GM21619 (cell line): Measurements from ENCODE around the gene TPCN2.

ENCODE experiments used
- ATAC-seq: cut with Tn5 transposase; IDR thresholded peaks from one replicate; pipeline ENCODE4 v1.9.1; 2021; ENCODE audit not compliant: unreplicated experiment

The TPCN2 gene

DNA sequence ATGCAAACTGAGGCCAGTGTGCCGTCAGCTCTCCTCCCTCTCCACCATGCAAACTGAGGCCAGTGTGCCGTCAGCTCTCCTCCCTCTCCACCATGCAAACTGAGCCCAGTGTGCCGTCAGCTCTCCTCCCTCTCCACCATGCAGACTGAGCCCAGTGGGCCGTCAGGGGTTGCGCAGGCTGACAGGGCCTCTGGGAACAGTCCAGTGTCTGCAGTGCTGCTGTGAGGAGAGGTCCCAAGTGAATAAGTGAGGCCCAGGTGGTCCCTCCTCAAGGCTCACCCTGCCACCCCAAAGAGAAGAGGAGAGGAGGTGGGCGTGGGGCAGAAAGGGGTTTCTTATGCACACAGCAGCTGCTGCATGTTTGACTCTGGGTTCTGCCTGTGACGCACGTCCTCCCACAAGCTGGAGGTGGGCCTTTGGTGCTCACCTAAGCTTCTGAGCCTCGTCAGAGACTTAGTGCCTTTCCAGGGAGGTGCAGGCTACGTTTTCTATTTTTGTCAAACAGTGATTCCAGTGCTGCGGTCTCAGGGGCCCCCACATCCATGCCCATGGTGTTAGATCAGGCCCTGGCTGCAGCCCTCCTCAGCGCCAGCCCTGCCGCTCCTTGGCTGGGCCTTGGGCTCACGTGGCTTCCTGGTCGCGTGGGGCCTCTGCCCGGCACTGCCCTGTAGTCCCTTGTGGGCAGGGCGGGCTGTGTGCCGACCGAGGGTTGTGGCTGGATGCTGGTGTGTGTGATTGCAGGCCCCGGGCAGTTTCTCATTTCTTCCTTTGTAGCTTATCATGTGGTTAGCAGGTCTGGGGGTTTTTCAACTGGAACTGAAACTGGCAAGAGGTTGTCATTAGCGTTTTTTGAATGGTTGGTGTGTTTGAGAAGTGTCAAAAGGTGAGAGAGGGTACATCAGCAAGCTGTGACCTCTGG, 7.1 kb downstream of the TPCN2 start:
- ATAC-seq: peak; percentile 77

DNA sequence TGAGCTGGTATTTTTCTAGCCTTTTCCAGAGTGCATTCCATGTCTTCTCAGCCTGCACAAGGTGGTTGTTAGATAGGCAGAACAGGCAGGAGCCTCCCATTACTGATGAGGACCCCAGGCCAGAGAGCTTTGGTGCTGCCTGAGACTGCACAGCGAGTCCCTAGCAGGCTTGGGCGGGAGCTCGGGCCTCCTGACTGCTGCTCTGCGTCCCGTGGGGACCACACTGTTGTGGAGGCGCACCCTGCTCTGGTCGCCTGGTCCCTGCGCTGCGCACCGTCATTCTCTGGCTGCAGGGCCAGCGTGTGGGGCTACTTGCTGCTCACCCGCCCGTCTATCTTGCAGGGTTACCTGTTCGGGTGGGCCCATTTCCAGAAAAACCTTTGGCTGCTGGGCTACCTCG, 8.5 kb downstream of the TPCN2 start:
- no peak for ATAC-seq

DNA sequence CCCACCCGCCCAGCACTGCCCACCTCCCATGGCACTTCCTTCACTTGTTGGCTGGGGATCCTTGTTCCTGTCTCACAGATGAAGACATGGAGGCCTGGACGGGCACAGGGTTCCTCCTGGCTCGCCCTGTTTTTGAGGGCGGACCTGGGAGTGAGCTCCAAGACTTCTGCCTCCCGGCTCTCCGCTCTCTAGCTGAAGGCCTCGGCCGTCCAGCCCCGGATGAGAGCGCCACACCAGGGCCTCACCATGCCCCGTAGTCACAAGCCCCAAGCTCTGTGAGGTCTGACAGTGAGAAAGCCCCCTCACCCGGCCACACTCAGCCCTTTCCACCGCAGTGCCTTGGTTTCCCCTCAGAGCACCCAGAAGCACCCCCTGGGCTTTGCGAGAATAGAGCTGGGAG, 9.1 kb downstream of the TPCN2 start:
- no peak for ATAC-seq

DNA sequence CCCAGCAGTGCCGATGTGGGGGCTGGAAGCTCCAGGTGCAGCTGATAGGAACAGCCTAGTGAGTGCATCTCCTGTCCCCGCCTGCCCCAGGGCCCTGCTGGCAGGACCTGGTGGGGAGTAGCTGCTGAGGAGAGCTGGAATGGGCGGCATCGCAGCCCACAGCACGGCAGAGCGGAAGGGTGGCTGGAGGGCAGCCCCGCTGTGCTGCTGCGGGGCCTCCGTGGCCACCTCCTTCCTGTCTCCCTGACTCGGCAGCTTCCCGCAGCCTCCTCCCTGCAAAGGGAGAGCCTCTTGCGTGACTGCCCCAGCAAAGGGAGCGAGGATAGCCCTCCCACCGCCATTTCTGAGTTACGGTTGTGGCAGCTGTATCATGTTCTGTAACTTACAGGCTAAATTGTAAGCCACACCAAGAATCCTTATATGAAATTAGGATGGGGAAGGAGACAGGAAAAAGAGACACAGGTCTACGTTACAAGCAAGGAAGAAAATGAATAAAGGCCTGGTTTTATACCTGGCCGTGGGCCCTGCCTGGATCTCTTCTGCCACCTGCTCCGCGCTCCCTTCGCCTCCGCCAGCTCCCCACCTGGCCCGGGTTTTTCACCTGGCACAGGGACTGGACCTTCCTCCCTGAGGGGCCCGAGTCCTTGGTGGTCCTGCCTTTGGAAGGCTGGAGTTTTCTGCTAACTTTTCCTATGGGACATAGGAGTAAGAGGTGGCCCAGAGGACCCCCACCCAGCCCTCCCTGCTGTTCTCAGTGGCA, 10.0 kb downstream of the TPCN2 start:
- no peak for ATAC-seq

DNA sequence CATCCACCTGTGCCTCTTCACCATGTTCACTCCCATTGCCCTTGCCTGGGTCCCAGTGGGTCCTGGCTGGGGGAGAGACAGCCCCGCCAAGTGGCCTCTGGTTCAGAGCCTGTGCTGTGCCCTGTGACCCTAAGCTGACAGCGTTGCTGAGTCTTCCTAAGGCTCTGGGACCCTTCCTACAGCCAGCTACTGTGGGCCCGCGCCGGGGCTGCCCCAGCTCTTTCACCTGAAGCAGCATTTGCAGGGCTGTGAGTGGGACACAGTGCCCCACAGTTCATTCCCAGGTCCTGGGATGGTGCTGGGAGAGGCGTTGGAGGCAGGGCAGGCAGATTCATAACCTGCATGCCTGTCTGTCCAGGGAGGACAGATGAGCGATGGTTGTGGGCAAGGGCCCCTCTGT, 10.7 kb downstream of the TPCN2 start:
- ATAC-seq: no peak

DNA sequence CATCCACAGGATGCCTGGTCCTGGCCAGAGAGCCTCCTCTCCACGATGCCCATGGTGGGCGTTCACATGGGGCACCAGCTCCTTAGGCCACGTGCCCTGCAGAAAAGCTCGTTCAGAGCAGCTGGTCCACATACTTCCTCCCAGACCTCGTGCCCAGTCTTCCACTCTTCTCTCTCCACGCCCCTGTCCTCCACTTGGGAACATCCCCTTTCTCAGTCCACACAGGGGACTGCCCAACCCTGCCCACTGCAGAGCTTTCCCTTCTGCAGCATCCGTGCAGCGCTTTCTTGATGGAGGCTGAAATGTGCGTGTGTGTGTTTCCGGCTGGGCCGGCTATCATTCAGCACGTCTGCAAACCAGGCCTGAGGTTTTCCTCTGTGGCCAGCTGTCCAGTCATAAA, 11.3 kb downstream of the TPCN2 start:
- no peak for ATAC-seq

DNA sequence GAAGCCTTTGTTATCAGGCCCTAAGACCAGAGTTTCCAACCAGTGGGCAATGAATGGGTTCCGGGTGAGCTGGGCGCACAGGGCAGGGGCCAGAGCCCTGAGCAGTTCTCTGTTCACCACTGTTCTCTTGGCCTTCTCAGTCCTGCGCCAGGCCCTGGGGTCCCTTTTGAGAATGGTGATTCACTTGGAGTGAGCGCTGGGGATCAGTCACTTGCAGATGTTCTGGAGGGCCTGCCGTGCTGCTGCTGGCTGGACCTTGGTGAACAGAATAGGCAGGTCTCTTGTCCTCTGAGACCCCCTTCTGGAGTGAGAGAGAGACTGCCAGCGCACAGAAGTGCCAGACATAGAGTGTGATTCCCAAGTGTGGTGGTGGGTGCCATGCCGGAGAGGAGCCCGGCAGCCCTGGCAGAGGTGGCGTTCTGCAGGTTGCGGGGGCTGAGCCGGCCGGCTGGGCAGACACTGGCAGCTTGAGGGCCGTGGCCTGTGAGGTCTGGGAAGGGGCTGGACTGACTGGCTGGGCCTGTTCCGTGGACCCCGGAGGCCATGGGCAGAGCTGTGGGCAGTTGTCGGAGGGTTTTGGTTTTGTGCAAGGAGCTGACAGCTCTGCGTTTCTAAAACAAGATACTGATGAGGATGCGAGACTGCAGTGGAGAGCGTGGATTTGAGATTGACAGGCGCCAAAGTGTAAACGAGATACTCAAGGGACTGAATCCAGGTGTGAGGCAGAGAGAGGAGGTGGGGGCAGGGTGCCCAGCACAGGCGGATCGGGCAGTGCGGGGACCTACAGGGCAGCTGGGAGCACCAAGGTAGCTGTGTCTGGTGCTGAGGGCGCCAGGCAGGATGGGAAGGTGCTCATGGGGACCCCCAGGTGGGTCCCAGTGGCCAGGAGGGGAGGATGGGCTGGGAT, 12.3 kb downstream of the TPCN2 start:
- no peak for ATAC-seq

DNA sequence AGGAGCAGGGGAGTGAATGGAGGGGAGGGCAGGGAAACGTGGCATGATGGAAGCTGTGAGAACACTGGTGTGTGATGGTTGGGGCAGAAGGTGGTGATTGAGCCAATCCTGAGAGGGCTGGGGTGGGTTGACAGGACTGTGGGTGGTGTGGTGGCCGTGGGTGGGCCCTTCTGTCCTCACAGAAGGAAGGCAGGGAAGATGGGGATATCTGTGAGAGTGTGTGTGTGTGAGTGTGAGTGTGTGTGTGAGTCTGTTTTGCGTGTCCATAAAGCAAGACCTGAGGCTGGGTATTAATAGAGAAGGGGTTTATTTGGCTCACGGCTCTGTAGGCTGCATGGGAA, 13.0 kb downstream of the TPCN2 start:
- ATAC-seq: no peak

DNA sequence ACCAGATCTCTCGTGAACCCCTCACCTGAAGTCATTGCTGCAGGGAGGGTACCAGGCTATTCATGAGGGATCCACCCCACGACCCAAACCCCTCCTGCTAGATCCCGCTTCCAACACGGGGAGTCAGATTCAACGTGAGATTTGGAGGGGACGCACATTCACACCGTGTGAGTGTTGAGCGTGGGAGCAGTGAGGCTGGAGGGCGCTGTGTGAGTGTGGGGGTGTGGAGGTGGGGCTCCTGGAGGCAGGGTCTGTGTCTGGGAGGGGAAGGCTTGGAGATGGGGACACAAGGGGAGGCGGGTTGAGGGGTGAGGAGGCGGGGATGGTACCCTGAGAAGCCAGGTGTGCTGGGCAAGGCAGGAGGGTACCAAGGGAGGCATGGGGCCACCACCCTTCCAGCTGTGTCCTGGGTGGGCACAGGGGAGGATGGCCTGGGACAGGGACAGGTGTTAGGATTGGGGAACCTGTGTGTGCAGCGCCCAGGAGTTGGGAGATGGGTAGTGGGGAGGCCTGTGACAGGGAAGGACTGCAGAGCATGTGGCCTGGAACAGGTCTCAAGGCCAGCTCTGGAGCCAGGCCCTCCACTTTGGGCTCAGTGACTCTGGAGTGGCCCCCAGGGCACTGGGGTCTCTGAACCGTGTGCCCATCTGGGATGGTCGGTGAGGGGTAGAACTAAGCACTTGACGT, 13.6 kb downstream of the TPCN2 start:
- ATAC-seq: no peak

DNA sequence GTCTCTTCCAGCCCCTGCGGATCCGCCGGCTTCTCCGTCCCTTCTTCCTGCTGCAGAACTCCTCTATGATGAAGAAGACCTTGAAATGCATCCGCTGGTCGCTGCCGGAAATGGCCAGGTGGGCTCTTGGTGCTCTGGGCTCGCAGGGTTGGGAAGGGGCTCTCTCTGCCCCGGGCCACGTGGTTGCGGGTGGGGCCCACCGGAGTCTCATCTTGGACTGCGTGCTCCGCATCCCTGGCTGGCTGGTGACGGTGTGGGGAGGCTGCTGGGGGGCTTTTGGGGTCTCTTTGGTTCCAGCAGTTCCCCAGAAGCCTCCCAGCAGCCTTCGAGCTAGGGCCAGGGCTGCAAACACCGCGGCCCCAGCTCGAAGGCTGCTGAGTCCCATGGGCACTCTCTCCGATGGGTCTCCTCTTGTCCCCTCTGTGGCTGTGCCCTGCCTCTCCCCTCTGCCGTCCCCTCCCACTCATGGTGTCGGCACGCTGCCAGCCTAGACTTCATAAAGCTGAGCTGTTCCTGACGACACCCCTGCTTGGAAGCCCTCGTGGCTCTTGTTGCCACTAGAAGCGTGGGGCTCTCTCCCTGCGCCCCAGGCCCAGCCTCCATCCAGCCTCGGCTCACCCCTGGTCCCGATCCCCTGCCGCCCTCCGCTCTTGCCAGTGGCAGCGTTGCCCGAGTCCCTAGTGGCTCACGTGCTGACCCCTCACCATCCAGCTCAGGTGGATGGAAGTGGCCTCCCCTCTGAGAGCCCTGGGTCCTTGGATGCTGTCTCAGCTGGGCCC, 14.3 kb downstream of the TPCN2 start:
- ATAC-seq: no peak

DNA sequence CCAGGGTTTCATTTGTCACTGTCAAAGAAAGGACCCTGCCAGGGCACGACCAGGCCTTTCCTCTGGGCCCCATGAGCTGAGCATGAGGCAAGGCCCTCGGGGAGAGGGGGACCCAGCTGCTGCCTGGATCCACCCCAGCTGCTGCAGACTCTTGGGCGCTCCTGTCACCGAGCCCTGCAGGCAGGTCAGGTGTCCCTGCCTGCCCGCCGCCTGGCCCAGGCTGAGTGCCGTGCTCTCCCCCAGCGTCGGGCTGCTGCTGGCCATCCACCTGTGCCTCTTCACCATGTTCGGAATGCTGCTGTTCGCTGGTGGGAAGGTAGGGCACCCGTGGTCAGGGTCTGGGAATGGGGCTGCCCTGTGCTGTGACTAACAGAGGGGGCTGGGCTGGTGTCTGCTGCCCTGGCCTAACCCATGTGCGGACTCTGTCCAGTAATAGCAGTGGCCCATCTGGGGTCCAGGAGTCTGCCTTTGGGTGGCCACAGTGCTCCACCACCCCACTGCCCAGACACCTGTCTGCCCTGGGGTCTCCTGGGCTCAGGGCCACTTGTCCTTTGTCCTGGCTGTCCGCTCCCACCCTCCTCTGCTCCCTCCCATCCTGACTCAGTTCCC, 15.0 kb downstream of the TPCN2 start:
- ATAC-seq: no peak

DNA sequence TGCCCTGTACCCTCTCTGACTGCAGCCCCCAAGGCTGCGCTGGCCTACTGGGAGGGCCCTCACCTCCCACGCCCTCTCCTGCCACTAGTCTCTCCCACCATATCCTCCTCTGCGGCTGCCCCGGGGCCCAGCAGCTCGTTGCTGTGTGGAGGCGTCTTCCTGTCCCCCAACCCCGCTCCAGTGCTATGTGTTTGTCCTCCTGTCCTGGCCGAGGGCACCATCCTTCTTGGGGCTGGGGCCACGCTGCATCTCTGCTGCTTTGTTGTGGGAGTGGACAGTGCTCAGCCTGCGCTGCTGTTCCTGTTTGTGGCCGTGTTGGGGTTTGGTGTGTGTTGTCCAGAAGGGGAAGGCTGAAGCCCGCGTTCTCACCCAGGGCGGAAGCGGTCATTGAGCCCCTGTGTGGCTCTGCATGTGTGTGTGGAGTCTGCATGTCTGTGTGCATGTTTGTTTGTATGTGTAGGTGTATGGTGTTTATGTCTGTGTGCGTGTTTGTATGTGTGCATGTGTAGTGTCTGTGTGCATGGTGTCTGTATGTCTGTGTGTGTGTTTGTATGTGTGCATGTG, 15.7 kb downstream of the TPCN2 start:
- no peak for ATAC-seq

DNA sequence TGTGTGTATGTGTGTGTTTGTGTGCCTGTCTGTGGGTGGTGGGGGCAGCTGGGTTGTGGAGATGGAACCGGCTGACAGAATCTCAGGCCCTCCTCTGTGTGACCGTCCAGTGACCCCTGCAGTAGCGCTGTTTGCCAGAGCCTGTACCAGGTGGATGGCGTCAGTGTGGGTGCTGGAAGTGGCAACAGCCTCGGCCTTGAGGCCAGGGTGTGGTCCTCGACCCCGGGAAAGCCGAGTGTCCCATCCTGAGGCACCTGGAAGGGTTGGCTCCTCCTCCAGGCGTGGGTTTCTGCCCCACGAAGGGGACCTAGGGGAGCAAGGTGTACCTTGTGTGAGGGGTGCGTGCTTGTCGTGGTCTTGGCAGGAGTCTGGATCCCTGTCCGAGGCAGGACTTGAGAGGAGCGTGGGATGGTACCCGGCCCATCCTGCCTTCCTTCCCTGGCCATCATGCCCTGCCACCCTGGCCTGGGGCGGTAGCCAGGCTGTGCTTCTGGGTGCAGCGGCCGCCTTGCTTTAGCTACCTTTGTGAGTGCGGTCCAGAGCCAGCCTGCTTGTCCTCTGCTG, 16.5 kb downstream of the TPCN2 start:
- no peak for ATAC-seq

DNA sequence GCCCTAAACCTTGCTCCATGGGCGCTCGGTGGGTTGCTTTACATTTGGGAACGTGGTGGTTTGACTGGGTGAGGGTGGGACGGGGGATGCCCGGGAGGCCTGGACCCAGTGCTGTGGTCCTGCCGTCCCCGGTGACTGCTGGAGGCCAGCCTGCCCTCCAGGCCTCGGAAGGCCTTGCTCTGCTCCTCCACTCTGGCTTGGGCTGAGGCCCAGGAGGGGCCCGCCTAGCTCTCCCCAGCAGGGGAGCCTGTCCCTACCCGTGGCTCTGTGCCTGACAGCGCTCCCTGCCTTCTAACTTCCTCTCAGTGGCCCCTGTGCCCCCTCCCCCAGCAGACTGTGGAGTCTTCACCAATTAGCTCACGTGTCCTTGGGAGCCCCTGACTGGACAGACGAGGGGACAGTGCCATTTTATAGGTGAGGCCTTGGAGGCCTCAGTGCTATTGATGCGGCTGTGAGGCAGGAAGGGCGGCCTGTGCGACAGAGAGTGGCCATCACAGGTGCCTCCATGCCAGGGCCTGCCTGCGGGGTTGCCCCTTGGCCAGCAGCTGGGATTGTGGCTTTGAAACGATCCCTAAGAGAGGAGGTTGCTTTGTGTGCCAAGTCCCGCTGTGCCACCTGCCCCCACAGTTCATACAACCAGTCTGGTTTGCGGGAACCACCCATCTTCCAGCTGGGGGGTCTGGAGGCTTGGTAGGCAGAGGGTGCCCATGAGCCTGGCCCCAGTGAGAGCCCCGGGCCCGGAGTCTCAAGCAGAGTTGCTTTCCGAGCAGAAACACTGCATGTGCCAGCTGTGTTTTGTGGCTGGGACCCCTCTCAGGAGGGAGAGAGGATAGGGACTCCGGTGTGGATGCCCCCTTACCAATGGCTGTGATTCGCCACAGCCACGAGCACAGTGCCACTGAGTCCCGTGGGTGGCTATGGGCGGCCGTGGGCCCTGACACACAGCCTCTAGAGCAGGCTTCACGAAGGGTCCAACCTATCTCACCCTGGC, 17.7 kb downstream of the TPCN2 start:
- ATAC-seq: no peak

DNA sequence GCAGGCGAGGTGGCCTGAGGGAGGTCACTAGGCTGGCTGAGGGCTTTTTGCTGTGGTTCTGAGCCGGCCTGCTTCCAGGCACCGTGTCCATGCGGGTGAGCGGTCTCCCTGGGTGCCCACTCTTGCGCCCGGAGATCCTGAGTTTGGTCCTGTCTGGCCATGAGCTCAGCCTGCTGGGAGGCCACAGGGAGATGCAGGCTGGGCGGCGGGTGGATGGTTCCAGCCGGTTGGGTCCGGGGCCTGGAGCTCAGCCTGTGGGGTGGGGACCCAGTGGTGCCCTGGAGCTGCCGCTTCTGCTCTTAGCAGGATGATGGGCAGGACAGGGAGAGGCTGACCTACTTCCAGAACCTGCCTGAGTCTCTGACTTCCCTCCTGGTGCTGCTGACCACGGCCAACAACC, 18.5 kb downstream of the TPCN2 start:
- ATAC-seq: no peak

DNA sequence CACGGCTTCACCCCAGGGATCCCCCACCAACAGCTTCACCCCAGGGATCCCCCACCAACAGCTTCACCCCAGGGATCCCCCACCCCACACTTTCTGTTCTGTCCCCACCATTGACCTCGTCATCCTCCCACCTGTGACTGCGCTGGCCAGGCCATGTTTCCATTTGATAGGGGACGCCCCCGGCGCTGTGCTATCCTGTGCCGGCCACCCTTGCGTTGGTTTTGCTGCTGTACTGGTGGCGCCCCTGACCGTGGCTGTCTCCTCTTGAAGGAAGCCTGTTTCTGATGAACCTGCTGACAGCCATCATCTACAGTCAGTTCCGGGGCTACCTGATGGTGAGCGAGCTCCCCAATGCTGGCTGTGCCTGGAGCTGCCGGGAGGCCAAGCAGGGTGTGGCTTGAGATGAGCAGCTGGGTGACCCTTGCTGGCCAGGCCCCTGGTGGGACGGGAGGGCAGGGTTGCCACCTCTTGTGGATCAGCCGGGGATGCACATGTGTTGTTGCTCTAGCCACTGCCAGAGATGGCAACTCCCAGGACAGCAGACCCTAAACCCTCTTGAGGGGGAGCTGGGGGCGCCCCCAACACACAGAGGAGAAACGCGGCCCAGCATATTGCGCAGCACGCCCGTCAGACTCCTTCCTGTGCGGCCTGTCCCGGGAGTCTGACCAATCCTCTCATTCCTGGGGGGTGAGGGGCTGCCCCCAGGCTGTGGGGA, 22.5 kb downstream of the TPCN2 start:
- ATAC-seq: no peak

DNA sequence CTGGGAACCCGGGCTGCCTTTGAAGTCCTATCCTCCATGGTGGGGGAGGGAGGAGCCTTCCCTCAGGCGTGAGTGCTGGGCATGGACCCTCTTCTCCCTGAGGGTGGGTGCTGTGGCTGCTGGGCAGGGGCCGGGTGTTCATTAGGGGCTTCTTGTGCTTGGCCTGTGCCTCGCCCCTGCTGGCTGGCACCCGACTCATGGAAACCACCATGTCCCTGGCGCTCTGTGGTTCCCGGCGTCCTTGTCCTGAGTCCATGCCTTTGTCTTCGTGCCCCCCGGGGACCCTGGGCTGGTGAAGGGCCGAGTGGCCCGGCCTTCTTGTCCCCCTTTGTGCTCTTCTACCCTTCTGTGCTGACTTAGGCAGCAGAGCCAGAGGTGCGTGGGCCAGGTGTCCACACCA, 23.2 kb downstream of the TPCN2 start:
- ATAC-seq: no peak
